Activated CD4-positive, alpha-beta T cell treated with anti-CD3 and anti-CD28 coated beads, Interleukin-10, Interleukin-2, amounts not matched to agents 100 ng/mL and 50 ng/mL, durations not matched to agents 16 hours and 8 hours (primary cell): ENCODE results near the gene P3R3URF.

Experiments used
- DNase-seq: peaks from one replicate; pipeline ENCODE4 v3.0.0-alpha.2; 2020

Gene P3R3URF

DNA sequence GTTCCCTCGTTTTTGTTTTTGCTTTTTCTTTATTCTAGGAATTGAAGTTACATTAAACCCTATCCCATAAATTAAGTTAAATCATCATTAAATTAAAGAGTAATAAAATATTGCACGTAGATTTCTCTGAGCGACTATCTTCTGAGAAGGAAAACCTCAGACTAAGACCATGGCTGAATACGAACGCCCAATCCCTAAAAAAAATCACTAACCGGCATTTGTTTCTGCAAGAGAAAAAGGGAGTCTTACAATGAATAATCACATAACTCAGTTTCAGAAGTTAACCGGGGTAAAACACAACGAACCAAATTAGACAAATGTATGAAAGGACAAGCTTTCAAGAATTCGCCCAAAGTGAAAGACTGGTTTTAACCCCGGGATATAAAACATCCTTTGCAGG is 45.2 kb downstream of the P3R3URF start:
- DNase-seq, result no peak

DNA sequence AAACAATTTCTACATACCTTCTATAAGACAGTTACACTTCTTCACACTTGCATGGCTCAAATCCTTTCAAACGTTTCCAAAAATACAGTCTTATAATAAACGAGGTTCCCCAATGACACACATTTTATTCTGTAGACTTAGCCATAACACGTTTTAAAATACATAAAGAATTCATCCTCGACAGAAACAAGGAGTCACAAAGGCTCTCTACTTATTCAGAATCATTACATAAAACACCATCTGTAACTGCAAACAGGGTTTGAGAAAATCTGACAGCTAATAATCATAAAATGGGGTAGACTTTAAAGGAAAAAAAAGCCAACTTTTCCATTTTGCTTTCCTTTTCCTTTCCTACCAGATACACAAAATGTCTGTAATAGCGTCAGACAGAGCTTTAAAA is 45.7 kb downstream of the P3R3URF start:
- DNase-seq, result no peak

DNA sequence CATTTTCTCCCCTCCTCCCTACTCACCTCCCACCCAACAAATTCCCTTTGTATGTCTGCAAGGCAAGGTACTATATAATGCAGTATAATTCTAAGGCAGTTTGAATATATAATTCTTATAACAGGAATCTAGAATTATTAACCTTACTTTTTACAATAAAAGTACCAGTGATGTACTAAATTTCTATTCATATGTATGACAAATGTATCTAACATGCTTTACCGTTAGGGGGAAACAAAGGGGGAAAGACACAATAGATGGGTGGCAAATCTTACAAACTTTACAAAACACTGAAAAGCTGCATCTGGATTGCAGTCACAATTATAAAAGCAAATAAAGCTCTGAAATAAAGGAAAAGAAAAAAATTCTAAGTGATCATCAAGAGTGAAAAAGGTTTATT is 46.2 kb downstream of the P3R3URF start:
- no peak for DNase-seq

DNA sequence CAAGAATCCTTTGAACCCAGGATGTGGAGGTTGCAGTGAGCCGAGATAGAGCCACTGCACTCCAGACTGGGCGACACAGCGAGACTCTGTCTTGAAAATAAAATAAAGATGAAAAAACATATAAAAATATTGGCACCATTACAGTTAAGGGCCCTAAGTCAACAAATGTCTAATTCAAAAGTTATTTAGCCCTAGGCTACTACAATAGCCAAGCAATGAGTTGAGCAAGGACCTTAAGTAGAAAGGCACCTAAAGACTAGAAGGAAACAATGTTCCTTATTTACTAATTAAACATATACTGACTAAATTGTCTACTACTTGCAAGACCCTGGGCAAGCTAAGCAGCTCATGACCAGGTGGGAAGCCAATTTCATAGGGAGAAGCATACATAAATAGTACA is 47.9 kb downstream of the P3R3URF start:
- DNase-seq, result no peak
